NCI-H146 treated with DMSO at 0.1 percent for 48 hours (cell line): ENCODE results near the gene CRIP1.

Experiments used
- DNase-seq: peaks from one replicate; lab custom pipeline; 2025; ENCODE audit not compliant: unreplicated experiment; lab: John Stamatoyannopoulos, UW

Gene CRIP1

GRCh38 chr14:105503296-105503640 lies 16.6 kb downstream of the CRIP1 start:
- DNase-seq: no peak

GRCh38 chr14:105503935-105504692 lies 17.4 kb downstream of the CRIP1 start:
- DNase-seq: no peak

- DNase-seq: no peak
Measured at GRCh38 chr14:105505101-105505500, 18.4 kb downstream of the CRIP1 start.

- DNase-seq: no peak
Measured at GRCh38 chr14:105507247-105507646, 20.6 kb downstream of the CRIP1 start.

- DNase-seq: no peak
Measured at GRCh38 chr14:105508069-105508468, 21.4 kb downstream of the CRIP1 start.

- no peak for DNase-seq
Measured at GRCh38 chr14:105508601-105509000, 21.9 kb downstream of the CRIP1 start.

GRCh38 chr14:105517096-105517495 lies 30.4 kb downstream of the CRIP1 start:
- DNase-seq: no peak

- DNase-seq: no peak
Measured at GRCh38 chr14:105519946-105520698, 33.4 kb downstream of the CRIP1 start.

- no peak for DNase-seq
Measured at GRCh38 chr14:105525326-105525725, 38.6 kb downstream of the CRIP1 start.

GRCh38 chr14:105525861-105526775 lies 39.4 kb downstream of the CRIP1 start, which contains the start of gene TMEM121:
TSS of gene TMEM121 (plus strand) at chr14:105526583. CDS start at chr14:105528835, 2,252 bp downstream.
- no peak for DNase-seq

GRCh38 chr14:105526776-105527380 lies 40.2 kb downstream of the CRIP1 start:
- no peak for DNase-seq

GRCh38 chr14:105527381-105527825 lies 40.7 kb downstream of the CRIP1 start:
- no peak for DNase-seq

- DNase-seq: peak; percentile 39
Measured at GRCh38 chr14:105527826-105528585, 41.3 kb downstream of the CRIP1 start.

- no peak for DNase-seq
Measured at GRCh38 chr14:105528586-105529318, 42.1 kb downstream of the CRIP1 start.

- no peak for DNase-seq
Measured at GRCh38 chr14:105529319-105529568, 42.6 kb downstream of the CRIP1 start.

GRCh38 chr14:105529569-105530284 lies 43.0 kb downstream of the CRIP1 start:
- no peak for DNase-seq

- DNase-seq: no peak
Measured at GRCh38 chr14:105530285-105531087, 43.8 kb downstream of the CRIP1 start.
